ENCODE data around the gene CHSY1.

CHSY1 gene

GRCh38 chr15:101184830-101185229 lies 67.0 kb downstream of the CHSY1 start:
- no peak overlapping the region for H3K27ac ChIP-seq

GRCh38 chr15:101183931-101184305 lies 67.9 kb downstream of the CHSY1 start:
- no peak overlapping the region for H3K27ac ChIP-seq

More at GRCh38 chr15:101184830-101185229, 67.0 kb downstream of the CHSY1 start:
- no peak for TF ChIP-seq CTCF (conservative IDR thresholded peaks at IDR 0.05)
- no peak for TF ChIP-seq ZFX (IDR thresholded peaks at IDR 0.05)

GRCh38 chr15:101183226-101183930 lies 68.5 kb downstream of the CHSY1 start:
- no peak for TF ChIP-seq CTCF (conservative IDR thresholded peaks at IDR 0.05)
- TF ChIP-seq ZFX (IDR thresholded peaks at IDR 0.05): no peak
- no peak overlapping the region for H3K27ac ChIP-seq

More at GRCh38 chr15:101183931-101184305, 67.9 kb downstream of the CHSY1 start:
- TF ChIP-seq CTCF (conservative IDR thresholded peaks at IDR 0.05) (no peak), ZFX (IDR thresholded peaks at IDR 0.05) (no peak)

GRCh38 chr15:101182215-101182614 lies 69.6 kb downstream of the CHSY1 start:
- no peak overlapping the region for H3K27ac ChIP-seq
- TF ChIP-seq CTCF (conservative IDR thresholded peaks at IDR 0.05): no peak

- no peak for TF ChIP-seq CTCF (conservative IDR thresholded peaks at IDR 0.05)
- no peak for TF ChIP-seq ZFX (IDR thresholded peaks at IDR 0.05)
- H3K27ac ChIP-seq: no peak overlapping the region
Measured at GRCh38 chr15:101181349-101181748, 70.5 kb downstream of the CHSY1 start.

- no peak overlapping the region for H3K27ac ChIP-seq
- no peak for TF ChIP-seq CTCF (conservative IDR thresholded peaks at IDR 0.05)
Measured at GRCh38 chr15:101180620-101181307, 71.1 kb downstream of the CHSY1 start.

- TF ChIP-seq ZFX (IDR thresholded peaks at IDR 0.05) (no peak), CTCF (conservative IDR thresholded peaks at IDR 0.05) (no peak)
- no peak overlapping the region for H3K27ac ChIP-seq
Measured at GRCh38 chr15:101179341-101180153, 72.3 kb downstream of the CHSY1 start.
